B cell (primary cell): ENCODE data around the gene TUFM. TPM values are rescaled to one million over a fixed set of nuclear protein-coding genes. Genes with fewer than 3 reads are reported as not detected.

Experiments used
- ATAC-seq: fragments of 200-7000 bp; cut with Tn5 transposase; one replicate; pipeline ENCODE4 v1.10.0; 2021; ENCODE audit warnings: low read depth, mild to moderate bottlenecking, moderate number of reproducible peaks, moderate library complexity
- CTCF ChIA-PET: fragments of 350-600 bp; sonication (Branson Sonifier 250); formaldehyde crosslinking; loops from one replicate; lab custom pipeline; 2021; ENCODE audit warnings: antibody characterized with exemption, inconsistent platforms; lab: Charles Lee
- POLR2A ChIA-PET: fragments of 350-600 bp; sonication (Branson Sonifier 250); formaldehyde crosslinking; loops from one replicate; lab custom pipeline; 2021; ENCODE audit warnings: antibody characterized with exemption; lab: Charles Lee
- DNase-seq: peaks from one replicate; pipeline ENCODE4 v3.0.0; 2013
- H2AFZ ChIP-seq: 2 replicates; pipeline ENCODE4 v1.6.1; 2012; ENCODE audit warnings: mild to moderate bottlenecking, low read depth, low read length; ENCODE audit not compliant: insufficient read depth, poor library complexity, severe bottlenecking
- H3K27ac ChIP-seq, 2 donors: 1 replicate in 1 of 2; 2 replicates in 1 of 2; pipeline ENCODE4 v1.5.1; 2012 to 2013; ENCODE audit warnings: low read length in 2 of 2, mild to moderate bottlenecking in 2 of 2, moderate library complexity in 1 of 2
- H3K27me3 ChIP-seq, 4 experiments: fragments of 200-600 bp in 1 of 4; sonication (generic) in 1 of 4; replicated peaks in 1 of 4; 1 replicate in 2 of 4; 2 replicates in 2 of 4; pipeline versions ENCODE4 v1.6.1 to v1.7.0; 2013 to 2016; ENCODE audit warnings: low read length in 3 of 4, mild to moderate bottlenecking in 2 of 4, mixed read lengths in 1 of 4, moderate library complexity in 1 of 4; ENCODE audit not compliant: insufficient read depth in 4 of 4, control insufficient read depth in 3 of 4; ENCODE audit errors: control extremely low read depth in 1 of 4
- H3K36me3 ChIP-seq, 2 experiments: replicated peaks in 1 of 2; 1 replicate in 1 of 2; 2 replicates in 1 of 2; pipeline versions ENCODE4 v1.6.1 to v1.7.1; 2013; ENCODE audit warnings: low read length in 1 of 2; ENCODE audit not compliant: insufficient read depth in 2 of 2, control insufficient read depth in 1 of 2; ENCODE audit errors: control extremely low read depth in 1 of 2, extremely low read depth in 1 of 2
- H3K4me1 ChIP-seq, 2 donors: fragments of 200-600 bp in 1 of 2; sonication (generic) in 1 of 2; 1 replicate in 1 of 2; 2 replicates in 1 of 2; pipeline versions ENCODE4 v1.5.1 to v1.6.1; 2013 to 2017; ENCODE audit warnings: low read length in 2 of 2; ENCODE audit not compliant: control insufficient read depth in 2 of 2, insufficient read depth in 2 of 2
- H3K4me2 ChIP-seq: replicated peaks from 2 replicates; pipeline ENCODE3; 2012; ENCODE audit warnings: mild to moderate bottlenecking, low read depth, low read length; ENCODE audit not compliant: poor library complexity, severe bottlenecking
- H3K4me3 ChIP-seq, 5 experiments: fragments of 200-600 bp in 1 of 5; sonication (generic) in 1 of 5; 1 replicate in 3 of 5; 2 replicates in 2 of 5; pipeline versions ENCODE4 v1.5.1 to v1.7.0; 2011 to 2016; ENCODE audit warnings: low read length in 4 of 5, mild to moderate bottlenecking in 4 of 5, low read depth in 2 of 5, control low read depth in 1 of 5, moderate library complexity in 1 of 5; ENCODE audit not compliant: insufficient read depth in 1 of 5; ENCODE audit errors: control extremely low read depth in 1 of 5, extremely low read depth in 1 of 5
- H3K79me2 ChIP-seq: fragments of 200-600 bp; sonication (generic); one replicate; pipeline ENCODE4 v1.6.0; 2016; ENCODE audit warnings: low read length; ENCODE audit not compliant: control insufficient read depth, insufficient read depth
- H3K9ac ChIP-seq: fragments of 200-600 bp; sonication (generic); 2 replicates; pipeline ENCODE4 v1.6.1; 2017; ENCODE audit warnings: mild to moderate bottlenecking, low read length, moderate library complexity
- H3K9me3 ChIP-seq, 3 donors: one replicate each; pipeline versions ENCODE4 v1.6.1 to v1.7.1; 2013; ENCODE audit warnings: low read length in 2 of 3; ENCODE audit not compliant: control insufficient read depth in 2 of 3, insufficient read depth in 1 of 3; ENCODE audit errors: control extremely low read depth in 1 of 3
- H4K20me1 ChIP-seq: 2 replicates; pipeline ENCODE4 v1.6.0; 2012; ENCODE audit warnings: mild to moderate bottlenecking, low read length; ENCODE audit not compliant: insufficient read depth, control insufficient read depth, poor library complexity, severe bottlenecking
- H3K27ac Mint-ChIP-seq: one replicate; pipeline ENCODE4 v1.8.0; 2021; ENCODE audit warnings: mixed read lengths
- H3K27me3 Mint-ChIP-seq: one replicate; pipeline ENCODE4 v1.8.0; 2021; ENCODE audit warnings: mixed read lengths
- H3K4me1 Mint-ChIP-seq: one replicate; pipeline ENCODE4 v1.8.0; 2021; ENCODE audit warnings: mixed read lengths
- H3K4me3 Mint-ChIP-seq: one replicate; pipeline ENCODE4 v1.8.0; 2021; ENCODE audit warnings: mixed read lengths
- H3K9me3 Mint-ChIP-seq: one replicate; pipeline ENCODE4 v1.8.0; 2022; ENCODE audit warnings: mixed read lengths; ENCODE audit not compliant: insufficient read depth
- EZH2 ChIP-seq: IDR thresholded peaks from 2 replicates; pipeline ENCODE4 v1.6.1; 2012; ENCODE audit warnings: borderline replicate concordance, low read depth, mild to moderate bottlenecking, moderate library complexity, low read length; ENCODE audit not compliant: insufficient read depth, poor library complexity, severe bottlenecking
- WGBS: methylation state at CpG from one replicate; pipeline ENCODE4 v1.1.5; 2013; ENCODE audit warnings: missing lambda C conversion rate; ENCODE audit not compliant: insufficient coverage; 5-methylcytosine and 5-hydroxymethylcytosine counted together
- intact Hi-C: fragments of 100-400 bp; cut with micrococcal nuclease; formaldehyde crosslinking; loops from one replicate; pipeline ENCODE4 v1.10.0; 2022
- polyA plus RNA-seq: library from polyadenylated mRNA; depleted of rRNA; stranded (reverse); fragments of >200 nt; gene quantifications from 2 replicates; pipeline ENCODE4 v1.2.3, GENCODE V29; 2012
- total RNA-seq, 2 donors: library from RNA; stranded (reverse); fragments of 120-200 nt in 1 of 2; gene quantifications; 1 replicate in 1 of 2; 2 replicates in 1 of 2; pipeline versions ENCODE4 v1.2.3 to v1.2.4, GENCODE V29; 2013 to 2022
- TF ChIP-seq, protein P1 (sequence below): fragments of 200-600 bp; IDR thresholded peaks from one replicate; pipeline ENCODE4 v1.8.0; 2022; ENCODE audit warnings: antibody characterized with exemption, mild to moderate bottlenecking

Gene TUFM
- total and polyA plus RNA-seq, 2 donors (not counting 1 experiment from before 2014, with no cell fraction given): 126 to 129 TPM

GRCh38 chr16:28865722-28866453 lies 19.7 kb upstream of the TUFM start:
- no peak for ATAC-seq
- H3K4me3 Mint-ChIP-seq: peak overlapping the region; percentile 16

More at GRCh38 chr16:28865722-28866453, 19.7 kb upstream of the TUFM start:
- H3K27me3 Mint-ChIP-seq: no peaks in the 10 kb centered on the region
- Histone ChIP-seq H4K20me1 (peaks cover 28% of the 10 kb centered on the region), H3K27me3 (no peaks in the 10 kb centered on the region), H3K79me2 (peaks cover 4% of the 10 kb centered on the region), H3K4me1 (peaks cover 5 to 25% of the 10 kb centered on the region in 2 donors), H3K36me3 (peaks cover 2 to 29% of the 10 kb centered on the region in 2 experiments), H3K4me2 (no peak overlapping the region), H3K9ac (no peak overlapping the region), H3K4me3 (no peak overlapping the region), H3K9me3 (no peaks in the 10 kb centered on the region), H2AFZ (no peak overlapping the region), H3K27ac (no peak overlapping the region)
- TF ChIP-seq, protein P1, sequence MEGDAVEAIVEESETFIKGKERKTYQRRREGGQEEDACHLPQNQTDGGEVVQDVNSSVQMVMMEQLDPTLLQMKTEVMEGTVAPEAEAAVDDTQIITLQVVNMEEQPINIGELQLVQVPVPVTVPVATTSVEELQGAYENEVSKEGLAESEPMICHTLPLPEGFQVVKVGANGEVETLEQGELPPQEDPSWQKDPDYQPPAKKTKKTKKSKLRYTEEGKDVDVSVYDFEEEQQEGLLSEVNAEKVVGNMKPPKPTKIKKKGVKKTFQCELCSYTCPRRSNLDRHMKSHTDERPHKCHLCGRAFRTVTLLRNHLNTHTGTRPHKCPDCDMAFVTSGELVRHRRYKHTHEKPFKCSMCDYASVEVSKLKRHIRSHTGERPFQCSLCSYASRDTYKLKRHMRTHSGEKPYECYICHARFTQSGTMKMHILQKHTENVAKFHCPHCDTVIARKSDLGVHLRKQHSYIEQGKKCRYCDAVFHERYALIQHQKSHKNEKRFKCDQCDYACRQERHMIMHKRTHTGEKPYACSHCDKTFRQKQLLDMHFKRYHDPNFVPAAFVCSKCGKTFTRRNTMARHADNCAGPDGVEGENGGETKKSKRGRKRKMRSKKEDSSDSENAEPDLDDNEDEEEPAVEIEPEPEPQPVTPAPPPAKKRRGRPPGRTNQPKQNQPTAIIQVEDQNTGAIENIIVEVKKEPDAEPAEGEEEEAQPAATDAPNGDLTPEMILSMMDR: no peak
- no peak for TF ChIP-seq EZH2
- peaks cover 28% of the 10 kb centered on the region for H3K4me1 Mint-ChIP-seq
- POLR2A ChIA-PET: interaction anchor here (2.9 to 5.1 kb wide), 2 partner anchors 19 to 79 kb away, joined by 23 to 56 read pairs; partner anchors contain the start of gene TUFM
- no peaks in the 10 kb centered on the region for H3K9me3 Mint-ChIP-seq
- WGBS: 92% methylated on average over 24 of the region's 32 CpGs
- DNase-seq: no peak
- CTCF ChIA-PET: interaction anchor here (2.8 to 5.1 kb wide), 3 partner anchors 8 to 80 kb away, joined by 14 to 70 read pairs (median 41); partner anchors contain the start of gene TUFM
- H3K27ac Mint-ChIP-seq: no peak overlapping the region
- intact Hi-C loops: no loop called here
